Spleen (tissue), 11 donors: ENCODE data around the gene NTRK2. TPM values are rescaled to one million over a fixed set of nuclear protein-coding genes. Genes with fewer than 3 reads are reported as not detected.

Experiments
- DNase-seq: peaks from one replicate; pipeline ENCODE4 v3.0.0-alpha.2; 2020
- H3K27ac ChIP-seq, 8 donors: fragments of 200-600 bp; sonication (generic) in 7 of 8; 1 replicate in 4 of 8; 2 replicates in 4 of 8; pipeline versions ENCODE4 v1.5.0 to v1.8.0; 2016 to 2021; ENCODE audit warnings: inconsistent platforms in 4 of 8, mild to moderate bottlenecking in 4 of 8, moderate library complexity in 1 of 8
- H3K27me3 ChIP-seq, 7 donors: fragments of 200-600 bp; sonication (generic) in 6 of 7; replicated peaks in 1 of 7; 1 replicate in 4 of 7; 2 replicates in 3 of 7; pipeline versions ENCODE4 v1.5.0 to v1.8.0; 2016 to 2021; ENCODE audit warnings: inconsistent platforms in 3 of 7, mild to moderate bottlenecking in 1 of 7
- H3K36me3 ChIP-seq, 6 donors: fragments of 200-600 bp; sonication (generic) in 5 of 6; 1 replicate in 4 of 6; 2 replicates in 2 of 6; pipeline versions ENCODE4 v1.5.0 to v1.8.0; 2016 to 2021; ENCODE audit warnings: inconsistent platforms in 2 of 6
- H3K4me1 ChIP-seq, 6 donors: fragments of 200-600 bp; sonication (generic) in 5 of 6; 1 replicate in 3 of 6; 2 replicates in 3 of 6; pipeline versions ENCODE4 v1.5.0 to v1.8.0; 2016 to 2021; ENCODE audit warnings: inconsistent platforms in 3 of 6
- H3K4me3 ChIP-seq, 8 donors: fragments of 200-600 bp; sonication (generic) in 7 of 8; 1 replicate in 4 of 8; 2 replicates in 4 of 8; pipeline versions ENCODE4 v1.5.0 to v1.8.0; 2016 to 2021; ENCODE audit warnings: inconsistent platforms in 4 of 8, mild to moderate bottlenecking in 4 of 8, moderate library complexity in 2 of 8
- H3K9me3 ChIP-seq, 8 donors: fragments of 200-600 bp; sonication (generic) in 7 of 8; 1 replicate in 4 of 8; 2 replicates in 4 of 8; pipeline versions ENCODE4 v1.5.0 to v1.8.0; 2016 to 2021; ENCODE audit warnings: inconsistent platforms in 4 of 8
- CTCF ChIP-seq, 11 experiments: fragments of 200-600 bp in 7 of 11; fragments of 450-650 bp in 4 of 11; sonication (generic) in 4 of 11; IDR thresholded peaks in 8 of 11; conservative IDR thresholded peaks in 3 of 11; 1 replicate in 7 of 11; 2 replicates in 4 of 11; pipeline versions ENCODE4 v1.4.0 to v1.8.0; 2016 to 2021; ENCODE audit warnings: antibody characterized with exemption in 11 of 11, inconsistent platforms in 4 of 11, mild to moderate bottlenecking in 1 of 11
- POLR2A ChIP-seq, 3 donors: fragments of 450-650 bp; IDR thresholded peaks; one replicate each; pipeline ENCODE4 v1.5.1; 2017; ENCODE audit warnings: antibody characterized with exemption in 3 of 3, mild to moderate bottlenecking in 1 of 3
- POLR2AphosphoS5 ChIP-seq, 3 donors: sonication (generic); formaldehyde crosslinking; IDR thresholded peaks; one replicate each; pipeline ENCODE4 v1.5.1; 2017; ENCODE audit warnings: antibody characterized with exemption in 3 of 3
- WGBS, 5 donors: extraction: QIAGEN DNeasy Blood & Tissue Kit in 3 of 5; methylation state at CpG; one replicate each; pipeline versions ENCODE4 v1.1.5 to v1.1.7; 2013 to 2018; 5-methylcytosine and 5-hydroxymethylcytosine counted together
- intact Hi-C: fragments of 100-400 bp; cut with DNase I; formaldehyde crosslinking; loops from one replicate; pipeline ENCODE4 v1.15.0; 2023; ENCODE audit warnings: low total_unique reads
- polyA plus RNA-seq, 3 donors: library from polyadenylated mRNA; stranded (reverse); fragments of 200-250 nt; gene quantifications; one replicate each; pipeline ENCODE4 v1.2.1, GENCODE V29; 2013
- total RNA-seq, 7 donors: library from RNA; depleted of rRNA in 3 of 7; stranded (reverse); fragments of >200 nt in 3 of 7; fragmentation: NEBNext Ultra II Directional in 4 of 7; extraction: Animal tissue kit (Norgen Biotek cat#: 25700) in 4 of 7; gene quantifications; one replicate each; pipeline versions ENCODE4 v1.1.0 to v1.2.1, GENCODE V29; 2016 to 2021
- donor health status: healthy with polysubstance abuse.
- donor health status: DM: no; HTN: no; CAD: no; lungs with moderate emphysema.
- donor health status: DM: no; HTN: no; CAD: no.
- donor health status: Bipolar disorder and iron deficiency.
- donor health status: healthy.
- donor health status: DM: no; HTN: no; CAD: no.
- donor health status: DM: yes; HTN: yes; CAD: no.

Gene NTRK2
- total and polyA plus RNA-seq, 10 donors, result 0.63 to 22.7 (median 8.9) TPM

GRCh38 chr9:84953797-84954705, 284.5 kb downstream of the NTRK2 start:
- peak; percentile 77 for DNase-seq

GRCh38 chr9:84955155-84955554, 285.6 kb downstream of the NTRK2 start:
- Histone ChIP-seq H3K9me3 (no peaks in the 10 kb centered on the region), H3K27me3 (peaks cover 0 to 12% (median 0%) of the 10 kb centered on the region in 7 donors), H3K4me1 (peaks cover 0 to 3% (median 0%) of the 10 kb centered on the region in 6 donors), H3K27ac (no peak overlapping the region), H3K36me3 (no peaks in the 10 kb centered on the region), H3K4me3 (no peak overlapping the region)
- TF ChIP-seq POLR2AphosphoS5 (IDR thresholded peaks at IDR 0.05), result no peak
- intact Hi-C loops, result loop anchor here (10.0 kb wide), 1 partner anchor 560 kb away; no protein-coding TSS in a partner anchor
- DNase-seq, result no peak
- 92 to 94% (median 94%) methylated on average over 18 of the region's 18 CpGs for WGBS, 5 donors

More at GRCh38 chr9:84953797-84954705, 284.5 kb downstream of the NTRK2 start:
- peaks cover 0 to 3% (median 0%) of the 10 kb centered on the region in 6 donors for H3K4me1 ChIP-seq
- intact Hi-C loops, result loop anchor here (10.0 kb wide), 1 partner anchor 559 kb away; no protein-coding TSS in a partner anchor
- H3K27ac ChIP-seq, result no peak overlapping the region
- H3K9me3 ChIP-seq, result no peaks in the 10 kb centered on the region
- H3K36me3 ChIP-seq, result no peaks in the 10 kb centered on the region
- 28 to 32% (median 30%) methylated on average over 21 of the region's 21 CpGs for WGBS, 5 donors
- no peak overlapping the region for H3K4me3 ChIP-seq
- TF ChIP-seq POLR2AphosphoS5 (IDR thresholded peaks at IDR 0.05) (peak in 2 of 3 donors; percentile 26 to 33), POLR2A (IDR thresholded peaks at IDR 0.05) (no peak), CTCF (IDR thresholded peaks at IDR 0.05 in 8 of 11, conservative IDR thresholded peaks at IDR 0.05 in 3 of 11) (peak; percentile 36 to 86 (median 75))
- H3K27me3 ChIP-seq, result peaks cover 0 to 12% (median 0%) of the 10 kb centered on the region in 7 donors

- WGBS, 5 donors, result 86 to 95% (median 94%) methylated on average over 4 of the region's 4 CpGs
- no peaks in the 10 kb centered on the region for H3K36me3 ChIP-seq
- intact Hi-C loops, result loop anchor here (10.0 kb wide), 1 partner anchor 561 kb away; no protein-coding TSS in a partner anchor
- no peak overlapping the region for H3K27ac ChIP-seq
- H3K27me3 ChIP-seq, result peaks cover 0 to 12% (median 0%) of the 10 kb centered on the region in 7 donors
- no peak for DNase-seq
- no peak for TF ChIP-seq POLR2A (IDR thresholded peaks at IDR 0.05)
- no peak for TF ChIP-seq CTCF (IDR thresholded peaks at IDR 0.05 in 8 of 11, conservative IDR thresholded peaks at IDR 0.05 in 3 of 11)
- no peak for TF ChIP-seq POLR2AphosphoS5 (IDR thresholded peaks at IDR 0.05)
- no peak overlapping the region for H3K4me3 ChIP-seq
- no peaks in the 10 kb centered on the region for H3K9me3 ChIP-seq
- H3K4me1 ChIP-seq, result peaks cover 0 to 3% (median 0%) of the 10 kb centered on the region in 6 donors
Measured at GRCh38 chr9:84955971-84956370, 286.4 kb downstream of the NTRK2 start.

- H3K27ac ChIP-seq, result no peak overlapping the region
- no peak overlapping the region for H3K4me3 ChIP-seq
- H3K4me1 ChIP-seq, result no peaks in the 10 kb centered on the region
- TF ChIP-seq POLR2A (IDR thresholded peaks at IDR 0.05) (no peak), CTCF (IDR thresholded peaks at IDR 0.05 in 8 of 11, conservative IDR thresholded peaks at IDR 0.05 in 3 of 11) (no peak), POLR2AphosphoS5 (IDR thresholded peaks at IDR 0.05) (no peak)
- H3K9me3 ChIP-seq, result no peaks in the 10 kb centered on the region
- no peak for DNase-seq
- intact Hi-C loops, result loop anchor here (10.0 kb wide), 1 partner anchor 565 kb away; no protein-coding TSS in a partner anchor
- peaks cover 0 to 11% (median 0%) of the 10 kb centered on the region in 7 donors for H3K27me3 ChIP-seq
- H3K36me3 ChIP-seq, result no peaks in the 10 kb centered on the region
- WGBS, 5 donors, result 87 to 93% (median 89%) methylated on average over 5 of the region's 5 CpGs
Measured at GRCh38 chr9:84959339-84959738, 289.8 kb downstream of the NTRK2 start.
